Endothelial cell of umbilical vein (primary cell): ENCODE data around the gene MITF. TPM values are rescaled to one million over a fixed set of nuclear protein-coding genes. Genes with fewer than 3 reads are reported as not detected.

ENCODE experiments used
- BruUV-seq: library from RNA; stranded (reverse); fragments of 400-500 nt; replicated peaks from 2 replicates; lab custom pipeline; 2021; lab: Mats Ljungman, UMichigan
- CTCF ChIA-PET: fragments of 300-600, 350-600 bp; sonication (Branson Sonifier 250); formaldehyde crosslinking; loops from one replicate; lab custom pipeline; 2021; ENCODE audit warnings: antibody characterized with exemption, inconsistent platforms; lab: Charles Lee
- POLR2A ChIA-PET: fragments of 300-600, 350-600 bp; sonication (Branson Sonifier 250); formaldehyde crosslinking; loops from one replicate; lab custom pipeline; 2021; ENCODE audit warnings: antibody characterized with exemption, inconsistent platforms; lab: Charles Lee
- DNase-seq: peaks from one replicate; pipeline ENCODE4 v3.0.0-alpha.2; 2011; ENCODE audit warnings: low read depth, low spot score
- FAIRE-seq: peaks from 2 replicates; lab custom pipeline; 2011; peaks lifted over from hg19 to GRCh38; lab: Jason Lieb, UNC
- H2AFZ ChIP-seq: 2 replicates; pipeline ENCODE4 v1.6.0; 2012; ENCODE audit warnings: low read depth, low read length, control low read depth, inconsistent platforms
- H3K27ac ChIP-seq: 2 replicates; pipeline ENCODE4 v1.5.1; 2011; ENCODE audit warnings: low read depth, mild to moderate bottlenecking, control low read depth, low read length, moderate library complexity; ENCODE audit not compliant: insufficient read depth
- H3K27me3 ChIP-seq, 2 experiments: 2 replicates each; pipeline versions ENCODE4 v1.6.0 to v1.6.1; 2011; ENCODE audit warnings: low read length in 2 of 2, mixed read lengths in 1 of 2; ENCODE audit not compliant: control insufficient read depth in 2 of 2, insufficient read depth in 2 of 2
- H3K36me3 ChIP-seq, 2 experiments: 2 replicates in 1 of 2; 3 replicates in 1 of 2; pipeline ENCODE4 v1.5.1; 2011; ENCODE audit warnings: low read length in 2 of 2, mild to moderate bottlenecking in 1 of 2, moderate library complexity in 1 of 2; ENCODE audit not compliant: control insufficient read depth in 2 of 2, insufficient read depth in 2 of 2; ENCODE audit errors: extremely low read depth in 1 of 2
- H3K4me1 ChIP-seq: 3 replicates; pipeline ENCODE4 v1.5.1; 2011; ENCODE audit warnings: mild to moderate bottlenecking, low read length; ENCODE audit not compliant: control insufficient read depth, insufficient read depth; ENCODE audit errors: extremely low read depth
- H3K4me2 ChIP-seq: 2 replicates; pipeline ENCODE4 v1.6.1; 2011; ENCODE audit warnings: low read length, control low read depth, mixed read lengths; ENCODE audit not compliant: insufficient read depth
- H3K4me3 ChIP-seq, 3 experiments: fragments of 200-600 bp in 1 of 3; sonication (generic), shearing (Covaris generic) in 1 of 3; replicated peaks in 1 of 3; 2 replicates each; pipeline ENCODE4 v1.5.1; 2011 to 2016; ENCODE audit warnings: control low read depth in 3 of 3, low read length in 3 of 3, mild to moderate bottlenecking in 2 of 3, inconsistent platforms in 1 of 3, low read depth in 1 of 3, moderate library complexity in 1 of 3; ENCODE audit not compliant: insufficient read depth in 1 of 3
- H3K79me2 ChIP-seq: 2 replicates; pipeline ENCODE4 v1.6.0; 2012; ENCODE audit warnings: low read length, inconsistent platforms; ENCODE audit not compliant: control insufficient read depth, insufficient read depth
- H3K9ac ChIP-seq: replicated peaks from 2 replicates; pipeline ENCODE3; 2011; ENCODE audit warnings: low read length, control low read depth; ENCODE audit not compliant: insufficient read depth; ENCODE audit errors: extremely low read depth
- H3K9me1 ChIP-seq: replicated peaks from 3 replicates; pipeline ENCODE4 v1.6.0; 2011; ENCODE audit warnings: mild to moderate bottlenecking, low read length; ENCODE audit not compliant: control insufficient read depth, insufficient read depth; ENCODE audit errors: extremely low read depth
- H3K9me3 ChIP-seq: replicated peaks from 2 replicates; pipeline ENCODE4 v1.5.1; 2012; ENCODE audit warnings: low read length, inconsistent platforms; ENCODE audit not compliant: control insufficient read depth, insufficient read depth
- H4K20me1 ChIP-seq: replicated peaks from 2 replicates; pipeline ENCODE3; 2011; ENCODE audit warnings: mild to moderate bottlenecking, low read length; ENCODE audit not compliant: control insufficient read depth, insufficient read depth; ENCODE audit errors: extremely low read depth
- CTCF ChIP-seq, 2 donors: IDR thresholded peaks; 1 replicate in 1 of 2; 2 replicates in 1 of 2; pipeline ENCODE4 v1.5.1; 2011; ENCODE audit warnings: low read length in 2 of 2, mild to moderate bottlenecking in 2 of 2, moderate library complexity in 2 of 2, control low read depth in 1 of 2, inconsistent platforms in 1 of 2, low read depth in 1 of 2; ENCODE audit not compliant: insufficient read depth in 1 of 2; ENCODE audit errors: extremely low read depth in 1 of 2
- EZH2 ChIP-seq: IDR thresholded peaks from 2 replicates; pipeline ENCODE4 v1.6.1; 2012; ENCODE audit warnings: borderline replicate concordance, low read depth, mild to moderate bottlenecking, moderate library complexity, low read length, inconsistent platforms; ENCODE audit not compliant: severe bottlenecking
- FOS ChIP-seq: IDR thresholded peaks from 2 replicates; pipeline ENCODE4 v1.6.1; 2011; ENCODE audit warnings: mild to moderate bottlenecking, low read length, moderate library complexity, borderline replicate concordance; ENCODE audit not compliant: insufficient read depth
- GATA2 ChIP-seq: IDR thresholded peaks from 2 replicates; pipeline ENCODE4 v1.7.0; 2011; ENCODE audit warnings: low read depth, mild to moderate bottlenecking, moderate library complexity, mixed read lengths, low read length; ENCODE audit not compliant: insufficient read length, insufficient read depth
- JUN ChIP-seq: IDR thresholded peaks from 2 replicates; pipeline ENCODE4 v1.6.1; 2011; ENCODE audit warnings: borderline replicate concordance, low read depth; ENCODE audit not compliant: insufficient read length, insufficient read depth
- MAX ChIP-seq: IDR thresholded peaks from 2 replicates; pipeline ENCODE4 v1.6.1; 2011; ENCODE audit not compliant: insufficient read depth, insufficient read length
- MYC ChIP-seq: IDR thresholded peaks from one replicate; pipeline ENCODE4 v1.6.1; 2011; ENCODE audit warnings: mild to moderate bottlenecking, low read depth, low read length
- POLR2A ChIP-seq: IDR thresholded peaks from 2 replicates; pipeline ENCODE4 v1.6.1; 2012; ENCODE audit warnings: low read depth, mild to moderate bottlenecking, control low read depth, low read length
- POLR2AphosphoS5 ChIP-seq: IDR thresholded peaks from 2 replicates; pipeline ENCODE4 v1.6.1; 2012; ENCODE audit warnings: low read depth, mild to moderate bottlenecking, control low read depth, low read length, moderate library complexity; ENCODE audit not compliant: insufficient read depth
- dilution Hi-C: fragments of 300-500 bp; cut with MboI; formaldehyde crosslinking; loops from one replicate; pipeline ENCODE4 v1.15.0; 2019; ENCODE audit warnings: low sequenced_read_pairs; ENCODE audit not compliant: extremely low pct_ligation_motif_present
- intact Hi-C: fragments of 100-400 bp; cut with micrococcal nuclease; formaldehyde crosslinking; loops from one replicate; pipeline ENCODE4 v1.10.0; 2022
- polyA plus RNA-seq, 4 experiments: library from polyadenylated mRNA; depleted of rRNA in 3 of 4; stranded (reverse) in 3 of 4; unstranded in 1 of 4; fragments of >200 nt; gene quantifications; 2 replicates each; pipeline versions ENCODE4 v1.2.1 to v1.2.3, GENCODE V29; 2011 to 2012; ENCODE audit warnings: missing spikeins in 1 of 4
- total RNA-seq: library from RNA; stranded (reverse); gene quantifications from 2 replicates; pipeline ENCODE4 v1.2.3, GENCODE V29; 2021

The MITF gene
- total and polyA plus RNA-seq, 2 donors (not counting 3 experiments of a cell fraction or from before 2014, with no cell fraction given) = 1.6 to 2.5 TPM

- no peaks in the 10 kb centered on the region for H3K79me2 ChIP-seq
- FAIRE-seq (no peak), DNase-seq (no peak)
- BruUV-seq = no TSS peak
- H3K4me2 ChIP-seq = no peak overlapping the region
- no peak overlapping the region for H3K4me3 ChIP-seq
- H3K9me3 ChIP-seq = no peaks in the 10 kb centered on the region
- no peak overlapping the region for H2AFZ ChIP-seq
- H3K9me1 ChIP-seq = no peaks in the 10 kb centered on the region
- no peaks in the 10 kb centered on the region for H3K27me3 ChIP-seq
- no peaks in the 10 kb centered on the region for H3K4me1 ChIP-seq
- intact Hi-C loops (no loop called here), dilution Hi-C loops (no loop called here)
- no peak overlapping the region for H3K27ac ChIP-seq
- no peak overlapping the region for H3K9ac ChIP-seq
- H3K36me3 ChIP-seq = no peaks in the 10 kb centered on the region
- CTCF ChIA-PET = no interaction called here
- H4K20me1 ChIP-seq = no peaks in the 10 kb centered on the region
- POLR2A ChIA-PET = no interaction called here
- TF ChIP-seq FOS = no peak
- TF ChIP-seq POLR2A = no peak
- no peak for TF ChIP-seq MYC
- no peak for TF ChIP-seq EZH2
- no peak for TF ChIP-seq JUN
These were observed 141.8 kb downstream of the MITF start for GRCh38 chr3:69881051-69881450.

GRCh38 chr3:69881756-69882428, 142.6 kb downstream of the MITF start:
- no TSS peak for BruUV-seq
- intact Hi-C loops (no loop called here), dilution Hi-C loops (no loop called here)
- FAIRE-seq (no peak), DNase-seq (no peak)
- Histone ChIP-seq H3K4me2 (no peak overlapping the region), H4K20me1 (no peaks in the 10 kb centered on the region), H2AFZ (no peak overlapping the region), H3K4me1 (no peaks in the 10 kb centered on the region), H3K27me3 (no peaks in the 10 kb centered on the region), H3K36me3 (no peaks in the 10 kb centered on the region), H3K79me2 (no peaks in the 10 kb centered on the region), H3K4me3 (no peak overlapping the region), H3K9me3 (no peaks in the 10 kb centered on the region), H3K9me1 (no peaks in the 10 kb centered on the region), H3K27ac (no peak overlapping the region), H3K9ac (no peak overlapping the region)
- ChIA-PET POLR2A (no interaction called here), CTCF (interaction anchor here (0.9 kb wide), 1 partner anchor 430 kb away, joined by 3 read pairs; no protein-coding TSS in a partner anchor)
- TF ChIP-seq GATA2 = no peak
- TF ChIP-seq POLR2AphosphoS5 = no peak
- no peak for TF ChIP-seq JUN
- no peak for TF ChIP-seq MYC
- TF ChIP-seq CTCF (IDR thresholded peaks at IDR 0.05; ENCODE audit: extremely low read depth in 1 of 2, insufficient read depth in 1 of 2, low read depth in 1 of 2, low read length in 2 of 2) = no peak
- TF ChIP-seq POLR2A = no peak
- TF ChIP-seq FOS = no peak
- no peak for TF ChIP-seq EZH2
- no peak for TF ChIP-seq MAX
